ENCODE data around the gene MUCL3.
A peak's percentile ranks its signal among the peaks of the same experiment; 100 is the strongest.

The MUCL3 gene

DNA sequence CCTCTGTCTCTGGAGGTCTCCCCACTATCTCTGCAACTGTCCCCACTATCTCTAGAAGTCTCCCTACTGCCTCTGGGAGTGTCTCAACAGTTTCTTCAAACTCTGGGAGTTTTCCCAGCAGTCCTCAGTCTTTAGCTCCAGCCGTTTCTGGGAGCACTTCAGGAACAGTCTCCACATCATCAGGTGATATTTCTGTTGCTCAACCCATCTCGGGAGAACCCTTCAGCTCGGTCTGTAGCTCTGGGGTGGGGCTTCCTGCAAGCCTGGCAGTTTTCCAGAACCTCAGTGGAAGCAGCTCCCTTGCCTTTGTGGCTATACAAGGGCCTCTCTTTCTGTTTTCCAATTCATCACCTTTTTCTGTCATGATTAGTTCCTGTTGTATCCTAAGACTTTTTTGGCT, 5.8 kb upstream of the MUCL3 start:
- TF ChIP-seq CEBPB (IDR thresholded peaks at IDR 0.05) (no peak), ZBTB7A (IDR thresholded peaks at IDR 0.05; ENCODE audit: low read depth) (no peak), MAX (IDR thresholded peaks at IDR 0.05) (no peak), EGR1 (IDR thresholded peaks at IDR 0.05) (no peak), RAD21 (IDR thresholded peaks at IDR 0.05; ENCODE audit: low read depth) (no peak), NFIC (IDR thresholded peaks at IDR 0.05) (no peak), CREB1 (IDR thresholded peaks at IDR 0.05; ENCODE audit: low read depth) (no peak), TAF1 (IDR thresholded peaks at IDR 0.05; ENCODE audit: low read depth) (no peak), FOXM1 (IDR thresholded peaks at IDR 0.05; ENCODE audit: borderline replicate concordance, low read depth) (no peak), TCF12 (IDR thresholded peaks at IDR 0.05; ENCODE audit: low read depth) (no peak), EP300 (IDR thresholded peaks at IDR 0.05; ENCODE audit: borderline replicate concordance) (no peak), USF1 (IDR thresholded peaks at IDR 0.05) (no peak), YY1 (IDR thresholded peaks at IDR 0.05; ENCODE audit: low read depth) (no peak), TEAD4 (IDR thresholded peaks at IDR 0.05) (no peak)
- TF ChIP-seq, protein P1, sequence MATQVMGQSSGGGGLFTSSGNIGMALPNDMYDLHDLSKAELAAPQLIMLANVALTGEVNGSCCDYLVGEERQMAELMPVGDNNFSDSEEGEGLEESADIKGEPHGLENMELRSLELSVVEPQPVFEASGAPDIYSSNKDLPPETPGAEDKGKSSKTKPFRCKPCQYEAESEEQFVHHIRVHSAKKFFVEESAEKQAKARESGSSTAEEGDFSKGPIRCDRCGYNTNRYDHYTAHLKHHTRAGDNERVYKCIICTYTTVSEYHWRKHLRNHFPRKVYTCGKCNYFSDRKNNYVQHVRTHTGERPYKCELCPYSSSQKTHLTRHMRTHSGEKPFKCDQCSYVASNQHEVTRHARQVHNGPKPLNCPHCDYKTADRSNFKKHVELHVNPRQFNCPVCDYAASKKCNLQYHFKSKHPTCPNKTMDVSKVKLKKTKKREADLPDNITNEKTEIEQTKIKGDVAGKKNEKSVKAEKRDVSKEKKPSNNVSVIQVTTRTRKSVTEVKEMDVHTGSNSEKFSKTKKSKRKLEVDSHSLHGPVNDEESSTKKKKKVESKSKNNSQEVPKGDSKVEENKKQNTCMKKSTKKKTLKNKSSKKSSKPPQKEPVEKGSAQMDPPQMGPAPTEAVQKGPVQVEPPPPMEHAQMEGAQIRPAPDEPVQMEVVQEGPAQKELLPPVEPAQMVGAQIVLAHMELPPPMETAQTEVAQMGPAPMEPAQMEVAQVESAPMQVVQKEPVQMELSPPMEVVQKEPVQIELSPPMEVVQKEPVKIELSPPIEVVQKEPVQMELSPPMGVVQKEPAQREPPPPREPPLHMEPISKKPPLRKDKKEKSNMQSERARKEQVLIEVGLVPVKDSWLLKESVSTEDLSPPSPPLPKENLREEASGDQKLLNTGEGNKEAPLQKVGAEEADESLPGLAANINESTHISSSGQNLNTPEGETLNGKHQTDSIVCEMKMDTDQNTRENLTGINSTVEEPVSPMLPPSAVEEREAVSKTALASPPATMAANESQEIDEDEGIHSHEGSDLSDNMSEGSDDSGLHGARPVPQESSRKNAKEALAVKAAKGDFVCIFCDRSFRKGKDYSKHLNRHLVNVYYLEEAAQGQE (IDR thresholded peaks at IDR 0.05; ENCODE audit: low read depth) = no peak

DNA sequence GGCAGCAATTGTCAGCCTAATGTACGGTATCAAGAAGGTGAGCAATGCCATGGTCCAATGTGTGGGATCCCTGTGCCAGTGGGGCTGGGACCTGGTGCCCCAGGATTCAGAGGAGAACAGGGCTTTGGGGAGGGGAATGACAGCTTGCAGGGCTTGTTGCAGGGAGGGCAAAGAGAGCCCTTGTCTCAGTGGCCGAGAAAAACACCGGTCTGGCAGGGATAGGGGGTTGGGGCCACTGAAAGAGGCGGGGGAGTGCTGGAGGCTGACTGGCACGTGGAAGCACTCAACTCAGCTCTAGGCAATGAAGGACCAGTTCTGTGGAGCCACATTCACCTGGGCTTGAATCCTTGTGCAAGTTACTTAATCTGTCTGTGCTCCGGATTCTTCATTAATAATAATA, 3.5 kb upstream of the MUCL3 start:
- TF ChIP-seq RAD21 (IDR thresholded peaks at IDR 0.05; ENCODE audit: low read depth) = no peak
- TF ChIP-seq MAX (IDR thresholded peaks at IDR 0.05) = no peak
- TF ChIP-seq EP300 (IDR thresholded peaks at IDR 0.05; ENCODE audit: borderline replicate concordance) = no peak
- no peak for TF ChIP-seq TEAD4 (IDR thresholded peaks at IDR 0.05)
- no peak for TF ChIP-seq CEBPB (IDR thresholded peaks at IDR 0.05)
- no peak for TF ChIP-seq NFIC (IDR thresholded peaks at IDR 0.05)
- TF ChIP-seq CREB1 (IDR thresholded peaks at IDR 0.05; ENCODE audit: low read depth) = no peak
- TF ChIP-seq FOXM1 (IDR thresholded peaks at IDR 0.05; ENCODE audit: borderline replicate concordance, low read depth) = no peak
- no peak for TF ChIP-seq ZBTB7A (IDR thresholded peaks at IDR 0.05; ENCODE audit: low read depth)
- TF ChIP-seq USF1 (IDR thresholded peaks at IDR 0.05) = no peak
- no peak for TF ChIP-seq YY1 (IDR thresholded peaks at IDR 0.05; ENCODE audit: low read depth)

- TF ChIP-seq YY1 (IDR thresholded peaks at IDR 0.05; ENCODE audit: low read depth) (no peak), CEBPB (IDR thresholded peaks at IDR 0.05) (0 out of 2 replicates have a peak, but pooled peaks have one; percentile 23), NFIC (IDR thresholded peaks at IDR 0.05) (0 out of 2 replicates have a peak, but pooled peaks have one; percentile 43), TEAD4 (IDR thresholded peaks at IDR 0.05) (peak; percentile 31; the same call in 1 of the 2 replicates)
Measured at GRCh38 chr6:30938730-30939129, 2.0 kb upstream of the MUCL3 start.

GRCh38 chr6:30939473-30939872, 1.3 kb upstream of the MUCL3 start:
- peak; percentile 37; the same call in 1 of the 2 replicates for TF ChIP-seq EP300 (IDR thresholded peaks at IDR 0.05; ENCODE audit: borderline replicate concordance)
- TF ChIP-seq TCF12 (IDR thresholded peaks at IDR 0.05; ENCODE audit: low read depth) = 0 out of 2 replicates have a peak, but pooled peaks have one; percentile 40
- TF ChIP-seq MAX (IDR thresholded peaks at IDR 0.05) = peak; percentile 35; the same call in 1 of the 2 replicates
- TF ChIP-seq NFIC (IDR thresholded peaks at IDR 0.05) = peak; percentile 94
- TF ChIP-seq, protein P1 (IDR thresholded peaks at IDR 0.05; ENCODE audit: low read depth) = no peak
- no peak for TF ChIP-seq FOXM1 (IDR thresholded peaks at IDR 0.05; ENCODE audit: borderline replicate concordance, low read depth)
- TF ChIP-seq TEAD4 (IDR thresholded peaks at IDR 0.05) = 0 out of 2 replicates have a peak, but pooled peaks have one; percentile 12

GRCh38 chr6:30942338-30943060, 1.7 kb downstream of the MUCL3 start:
- no peak for TF ChIP-seq NFIC (IDR thresholded peaks at IDR 0.05)
- TF ChIP-seq ZBTB7A (IDR thresholded peaks at IDR 0.05; ENCODE audit: low read depth) = no peak
- TF ChIP-seq TCF12 (IDR thresholded peaks at IDR 0.05; ENCODE audit: low read depth) = no peak
- TF ChIP-seq TAF1 (IDR thresholded peaks at IDR 0.05; ENCODE audit: low read depth) = no peak
- no peak for TF ChIP-seq CREB1 (IDR thresholded peaks at IDR 0.05; ENCODE audit: low read depth)
- no peak for TF ChIP-seq MAX (IDR thresholded peaks at IDR 0.05)
- TF ChIP-seq, protein P1 (IDR thresholded peaks at IDR 0.05; ENCODE audit: low read depth) = no peak
- no peak for TF ChIP-seq FOXM1 (IDR thresholded peaks at IDR 0.05; ENCODE audit: borderline replicate concordance, low read depth)
- 0 out of 2 replicates have a peak, but pooled peaks have one; percentile 39 for TF ChIP-seq USF1 (IDR thresholded peaks at IDR 0.05)
- peak; percentile 61 for TF ChIP-seq RAD21 (IDR thresholded peaks at IDR 0.05; ENCODE audit: low read depth)
- peak; percentile 95 for TF ChIP-seq TEAD4 (IDR thresholded peaks at IDR 0.05)
- TF ChIP-seq CEBPB (IDR thresholded peaks at IDR 0.05) = no peak
- TF ChIP-seq YY1 (IDR thresholded peaks at IDR 0.05; ENCODE audit: low read depth) = peak; percentile 78
- no peak for TF ChIP-seq EGR1 (IDR thresholded peaks at IDR 0.05)
- TF ChIP-seq EP300 (IDR thresholded peaks at IDR 0.05; ENCODE audit: borderline replicate concordance) = no peak

Data from Ishikawa (cell line).